ENCODE results near the gene FAM217A.

FAM217A gene

GRCh38 chr6:4028051-4028450 lies 50.9 kb downstream of the FAM217A start:
- no peak overlapping the region for H3K4me3 ChIP-seq (replicated peaks; ENCODE audit: low read depth, low read length)
- TF ChIP-seq CTCF (IDR thresholded peaks at IDR 0.05; ENCODE audit: low read depth, low read length, missing control alignments) = no peak
- DNase-seq (ENCODE audit: extremely low read depth, low read depth) = no peak

DNA sequence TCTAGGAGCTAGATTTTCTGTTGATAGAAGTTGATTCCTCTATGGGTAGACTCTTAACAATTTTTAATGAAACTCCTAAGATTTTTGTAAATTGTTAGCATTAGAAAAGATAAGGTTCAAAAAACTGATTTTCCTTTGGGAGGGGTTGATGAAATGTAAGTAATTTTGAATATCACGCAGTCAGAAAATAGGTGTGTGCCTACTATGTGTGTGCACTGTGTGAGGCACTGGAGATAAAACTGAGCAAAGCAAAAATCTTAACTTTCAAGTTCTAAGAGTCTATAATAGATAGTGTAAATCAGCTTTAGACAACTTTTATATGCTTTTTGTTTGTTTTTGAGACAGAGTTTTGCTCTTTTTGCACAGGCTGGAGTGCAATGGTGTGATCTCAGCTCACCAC lies 53.3 kb downstream of the FAM217A start:
- no peak overlapping the region for H3K4me3 ChIP-seq (replicated peaks; ENCODE audit: low read depth, low read length)
- no peak for DNase-seq (ENCODE audit: extremely low read depth, low read depth)
- TF ChIP-seq CTCF (IDR thresholded peaks at IDR 0.05; ENCODE audit: low read depth, low read length, missing control alignments) = no peak

DNA sequence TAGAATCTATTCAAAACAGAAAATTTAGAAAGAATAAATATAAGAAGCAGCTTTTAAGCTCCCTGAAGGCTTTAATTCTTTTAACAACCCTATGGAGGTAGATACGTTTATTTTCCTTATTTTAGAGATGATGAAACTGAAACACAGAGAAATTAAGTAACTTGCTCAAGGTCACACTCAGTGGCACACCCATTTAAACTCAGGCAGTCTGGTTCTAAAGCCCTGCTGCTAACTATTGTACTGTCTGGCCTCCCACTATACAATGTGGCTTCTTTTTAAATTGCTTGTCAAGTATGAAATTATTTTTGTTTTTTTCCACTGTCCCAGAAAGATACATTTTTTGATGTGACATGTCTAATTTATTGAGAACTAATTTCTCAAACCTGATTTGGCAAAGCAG lies 55.7 kb downstream of the FAM217A start:
- peak overlapping the region; percentile 72; the same call in 1 of the 2 replicates for H3K4me3 ChIP-seq (replicated peaks; ENCODE audit: low read depth, low read length)
- no peak for DNase-seq (ENCODE audit: extremely low read depth, low read depth)
- TF ChIP-seq CTCF (IDR thresholded peaks at IDR 0.05; ENCODE audit: low read depth, low read length, missing control alignments) = no peak

DNA sequence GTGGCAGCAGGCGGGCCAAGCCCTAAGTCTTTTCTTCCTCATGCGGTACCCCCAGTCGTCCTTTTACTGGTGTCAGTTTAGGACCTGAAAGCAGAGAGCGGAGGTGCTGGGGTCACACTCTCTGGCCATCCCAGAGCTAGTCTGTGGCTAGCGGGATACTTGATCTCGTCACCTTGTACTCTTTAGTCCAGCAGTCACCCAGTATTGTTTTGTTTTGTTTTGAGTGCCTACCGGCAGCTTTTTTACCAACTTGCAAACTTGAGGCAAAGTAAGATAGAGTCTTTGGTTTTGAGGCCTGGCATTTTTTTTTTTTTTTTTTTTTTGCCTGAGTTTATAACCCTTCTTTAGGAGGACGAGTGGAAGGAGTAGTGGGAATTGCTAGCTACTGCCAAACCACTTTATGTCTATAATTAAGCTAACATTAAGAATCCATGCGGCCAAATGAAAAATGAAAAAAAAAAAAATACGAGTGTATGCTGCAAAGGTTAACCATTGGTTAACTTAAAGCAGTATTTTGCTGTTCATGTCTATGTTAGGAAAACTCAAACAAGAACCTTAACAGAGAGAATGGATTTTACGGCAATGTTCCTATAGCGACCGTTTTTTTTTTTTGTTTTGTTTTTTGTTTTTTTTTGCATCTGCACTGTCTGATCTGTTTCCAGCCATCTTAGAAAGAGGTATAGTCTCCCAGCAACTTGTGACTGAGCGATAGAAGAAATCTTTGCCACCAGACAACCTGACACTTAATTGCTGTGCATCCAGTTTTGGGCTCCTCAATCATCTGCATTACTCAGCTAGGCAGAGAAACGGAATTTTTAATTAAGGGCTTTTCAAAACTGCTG lies 56.9 kb downstream of the FAM217A start:
- TF ChIP-seq CTCF (IDR thresholded peaks at IDR 0.05; ENCODE audit: low read depth, low read length, missing control alignments) = no peak
- H3K4me3 ChIP-seq (replicated peaks; ENCODE audit: low read depth, low read length) = peak overlapping the region; percentile 72
- no peak for DNase-seq (ENCODE audit: extremely low read depth, low read depth)

DNA sequence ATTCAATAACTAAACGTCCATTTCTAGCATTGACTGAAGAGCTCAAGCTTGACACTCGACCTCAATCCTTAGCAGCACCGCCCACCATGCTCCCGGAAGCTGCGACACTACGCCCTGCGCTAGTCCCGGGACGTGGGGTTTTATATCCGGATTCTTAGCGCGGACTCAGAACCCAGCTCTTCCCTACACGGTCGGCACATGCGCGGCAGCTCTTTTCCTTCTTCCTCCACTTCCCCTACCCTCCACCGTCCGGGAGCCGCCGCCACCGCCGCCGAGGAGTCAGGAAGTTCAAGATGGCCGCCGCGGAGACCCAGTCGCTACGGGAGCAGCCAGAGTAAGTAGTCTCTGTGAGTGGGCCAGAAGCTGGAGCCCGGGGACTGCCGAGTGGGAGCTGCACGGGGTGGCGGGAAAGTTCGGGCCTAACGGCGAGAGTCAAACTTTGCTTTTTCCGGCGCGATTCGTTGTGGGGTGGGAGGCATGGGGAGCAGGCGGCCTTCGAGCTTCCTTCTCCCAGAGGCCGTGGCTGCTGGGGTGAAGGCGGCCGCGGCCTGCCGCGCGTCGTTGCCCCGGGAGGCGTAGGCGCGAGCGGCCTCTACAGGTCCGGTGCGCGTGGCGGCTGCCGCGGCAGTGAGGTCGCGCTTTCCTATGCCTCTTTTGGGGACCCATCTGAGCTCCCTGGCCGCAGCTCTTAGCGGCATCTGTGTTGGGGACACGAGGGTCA lies 57.6 kb downstream of the FAM217A start:
- peak; percentile 90 for DNase-seq (ENCODE audit: extremely low read depth, low read depth)
- peak overlapping the region; percentile 72 for H3K4me3 ChIP-seq (replicated peaks; ENCODE audit: low read depth, low read length)
- TF ChIP-seq CTCF (IDR thresholded peaks at IDR 0.05; ENCODE audit: low read depth, low read length, missing control alignments) = no peak

DNA sequence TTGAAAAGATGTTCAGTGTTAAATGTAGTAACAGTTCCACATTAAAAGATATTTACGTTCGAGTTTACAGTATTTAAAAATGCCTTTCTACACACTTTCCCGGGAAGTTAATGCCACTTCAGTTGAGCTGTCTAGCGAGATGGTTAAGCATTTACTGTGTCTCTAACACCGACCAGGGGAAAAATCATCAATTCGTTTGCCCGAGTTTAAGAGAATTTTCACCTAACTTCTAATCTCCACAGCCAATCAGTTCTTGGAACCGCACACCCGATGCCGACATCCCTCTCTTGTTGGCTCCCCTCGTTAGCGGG lies 58.2 kb downstream of the FAM217A start:
- TF ChIP-seq CTCF (IDR thresholded peaks at IDR 0.05; ENCODE audit: low read depth, low read length, missing control alignments) = no peak
- DNase-seq (ENCODE audit: extremely low read depth, low read depth) = no peak
- H3K4me3 ChIP-seq (replicated peaks; ENCODE audit: low read depth, low read length) = peak overlapping the region; percentile 72

Measured in HFF-Myc (cell line).